HG03457 (cell line): Measurements from ENCODE around the gene RBM27.
"Not testable (repeated sequence)": the region's sequence is repeated elsewhere in the genome, so short reads cannot be mapped to it uniquely, and the experiment has no call there.

Experiments
- ATAC-seq: cut with Tn5 transposase; IDR thresholded peaks from one replicate; pipeline ENCODE4 v1.9.1; 2021; ENCODE audit warnings: moderate number of reproducible peaks; ENCODE audit not compliant: unreplicated experiment

Gene RBM27

DNA sequence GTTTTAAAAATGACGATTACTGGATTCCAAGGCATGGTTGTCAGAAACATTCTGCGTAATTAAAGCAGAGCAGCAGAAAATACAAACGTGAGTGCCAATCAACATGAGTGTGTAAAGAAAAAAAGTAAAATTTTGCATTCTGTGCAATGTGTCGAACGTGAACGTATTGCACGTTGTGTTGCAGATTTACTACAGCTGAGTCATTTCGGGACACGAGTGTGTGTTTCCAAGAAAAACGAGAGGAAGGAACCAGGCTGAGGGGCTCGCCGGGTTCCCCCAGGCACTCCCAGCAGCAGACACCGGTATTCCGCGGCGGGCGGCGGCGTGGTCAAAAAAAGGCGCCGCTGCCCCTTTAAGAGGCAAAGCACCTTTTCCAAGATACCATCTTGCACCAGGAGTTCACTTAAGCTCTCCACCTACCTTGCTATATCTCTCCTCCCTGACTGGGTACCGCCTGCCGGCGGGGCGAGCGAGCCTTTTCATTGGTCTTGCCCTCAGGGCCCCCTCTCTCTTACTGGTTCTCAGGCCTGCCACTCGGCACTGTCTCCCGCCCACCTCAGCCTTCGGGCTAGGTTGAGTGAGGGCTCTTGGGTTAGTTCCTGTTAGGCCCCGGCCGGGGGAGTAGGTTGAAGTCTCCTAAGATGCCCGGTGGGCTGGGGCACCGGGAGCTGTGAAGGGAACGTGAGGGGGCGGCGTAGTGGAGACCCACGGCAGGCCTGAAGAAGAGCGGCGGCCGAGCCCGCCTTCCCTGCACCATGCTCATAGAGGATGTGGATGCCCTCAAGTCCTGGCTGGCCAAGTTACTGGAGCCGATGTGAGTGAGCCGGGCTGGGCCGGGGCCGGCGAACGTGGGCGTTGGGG lies at the start of gene RBM27:
TSS of gene RBM27 (plus strand) at position 595 of the 861 bp plus-strand sequence. CDS start at position 756, 161 bp downstream.
- ATAC-seq: peak; percentile 100

DNA sequence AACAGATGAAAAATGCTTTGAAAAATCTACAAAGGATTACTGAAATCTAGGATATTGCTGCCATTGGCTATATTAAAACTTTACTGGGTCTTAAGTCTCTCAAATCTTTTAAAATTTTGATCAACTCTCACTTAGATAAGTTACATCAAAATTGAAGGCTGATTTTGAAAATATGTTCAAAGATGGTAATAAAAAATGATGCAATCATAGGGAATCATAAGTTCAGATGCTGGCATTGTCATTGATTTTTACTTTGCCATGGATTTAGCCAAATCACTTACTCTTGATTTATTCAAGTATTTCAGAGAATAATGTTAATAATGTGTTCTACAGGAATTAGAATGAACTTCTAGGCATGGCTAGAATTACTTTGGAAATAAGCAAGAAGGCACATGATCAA lies 45.1 kb upstream of the RBM27 start:
- no peak for ATAC-seq

DNA sequence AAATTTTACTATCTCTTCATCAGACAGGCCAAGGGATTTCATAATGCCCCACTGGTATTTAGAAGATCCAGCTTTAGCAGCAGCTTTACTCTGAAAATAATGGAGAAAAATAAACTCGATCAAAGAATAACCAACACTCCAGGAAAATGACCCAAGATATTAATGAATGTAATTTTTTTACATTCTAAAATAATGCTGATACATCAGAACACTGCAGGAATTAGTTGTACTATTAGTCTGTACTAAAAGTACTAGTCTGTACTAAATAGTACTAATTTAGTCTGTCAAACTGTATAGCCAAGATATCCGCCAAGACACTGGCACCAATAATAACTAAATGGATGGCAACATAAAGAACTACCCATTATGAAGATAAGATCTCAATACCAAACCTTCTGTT lies 39.0 kb upstream of the RBM27 start:
- no peak for ATAC-seq

DNA sequence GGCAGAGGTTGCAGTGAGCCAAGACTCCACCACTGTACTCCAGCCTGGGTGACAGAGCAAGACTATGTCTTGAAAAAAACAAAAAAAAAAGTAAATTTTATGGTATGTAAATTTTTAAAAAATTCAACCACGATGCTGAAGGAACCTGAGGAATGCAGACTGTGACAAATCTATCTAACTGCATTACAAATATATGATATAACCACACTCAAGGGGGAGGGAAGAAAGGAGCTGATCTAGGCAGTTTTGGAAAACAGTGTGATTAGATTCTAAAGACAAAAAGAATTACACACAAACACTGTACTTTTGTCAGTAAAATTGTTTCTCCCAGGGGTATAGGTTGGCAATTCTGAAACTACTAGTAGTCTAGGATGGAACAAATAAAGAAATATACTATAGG lies 37.9 kb upstream of the RBM27 start:
- no peak for ATAC-seq

DNA sequence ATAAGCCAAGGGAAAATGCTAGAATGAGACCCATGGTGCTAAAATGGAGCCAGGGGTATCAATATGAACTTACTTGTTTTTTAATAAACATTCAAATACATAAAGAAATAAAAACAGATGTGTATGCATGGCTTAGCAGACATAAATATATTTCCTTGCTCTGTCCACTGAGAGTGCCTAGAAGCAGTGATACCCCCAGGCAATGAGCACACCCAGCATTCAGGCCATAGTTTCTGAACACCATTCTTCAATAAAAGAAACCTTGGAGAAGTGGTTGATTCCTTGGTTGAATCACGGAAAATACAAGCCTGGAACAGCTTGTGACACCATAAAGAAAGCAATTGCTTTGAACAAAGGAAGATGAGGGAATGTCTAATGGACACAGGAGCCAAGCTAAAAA lies 37.5 kb upstream of the RBM27 start:
- no peak for ATAC-seq

- no peak for ATAC-seq
Measured at GRCh38 chr5:146169076-146169475, 34.3 kb upstream of the RBM27 start.

- ATAC-seq: peak; percentile 78
Measured at GRCh38 chr5:146173049-146173448, 30.4 kb upstream of the RBM27 start.

DNA sequence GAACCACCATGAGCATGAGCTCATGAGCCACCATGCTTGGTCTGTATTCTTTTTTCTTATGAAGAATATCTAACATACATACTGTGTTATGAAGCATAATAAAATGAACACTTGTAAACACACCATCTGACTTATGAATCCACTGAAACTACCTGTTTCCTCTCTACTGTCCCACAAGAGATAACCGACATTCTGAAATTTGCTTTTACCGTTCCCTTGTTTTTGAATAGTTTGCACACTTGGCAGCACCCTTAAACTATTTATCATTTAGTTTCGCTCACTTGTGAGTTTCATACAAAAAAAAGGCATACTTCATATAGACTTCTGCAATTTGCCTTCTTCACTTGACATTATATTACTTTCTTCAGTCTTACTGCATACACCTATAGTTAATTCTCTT lies 29.8 kb upstream of the RBM27 start:
- ATAC-seq: peak; percentile 89

DNA sequence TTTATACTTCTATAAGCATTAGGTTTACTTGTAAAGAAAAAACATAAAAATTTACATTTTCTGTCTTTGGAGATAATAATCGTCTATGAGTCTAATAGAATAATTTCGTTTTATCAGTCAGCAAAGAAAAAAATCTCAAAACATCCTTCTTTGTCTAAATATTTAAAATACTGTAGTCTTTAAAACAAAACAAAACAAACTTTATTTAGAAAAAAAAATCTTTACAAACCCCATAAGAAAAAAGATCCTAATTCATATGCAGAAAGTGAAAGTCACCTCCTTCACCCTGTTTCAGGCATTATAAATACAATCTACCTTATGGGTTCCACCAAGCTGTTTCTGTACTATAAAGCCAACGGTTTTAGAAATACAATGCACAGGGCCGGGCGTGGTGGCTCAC lies 26.6 kb upstream of the RBM27 start:
- ATAC-seq: no peak

- no peak for ATAC-seq
Measured at GRCh38 chr5:146179696-146180095, 23.7 kb upstream of the RBM27 start.

- ATAC-seq: not testable (repeated sequence)
Measured at GRCh38 chr5:146183403-146183802, 20.0 kb upstream of the RBM27 start.

DNA sequence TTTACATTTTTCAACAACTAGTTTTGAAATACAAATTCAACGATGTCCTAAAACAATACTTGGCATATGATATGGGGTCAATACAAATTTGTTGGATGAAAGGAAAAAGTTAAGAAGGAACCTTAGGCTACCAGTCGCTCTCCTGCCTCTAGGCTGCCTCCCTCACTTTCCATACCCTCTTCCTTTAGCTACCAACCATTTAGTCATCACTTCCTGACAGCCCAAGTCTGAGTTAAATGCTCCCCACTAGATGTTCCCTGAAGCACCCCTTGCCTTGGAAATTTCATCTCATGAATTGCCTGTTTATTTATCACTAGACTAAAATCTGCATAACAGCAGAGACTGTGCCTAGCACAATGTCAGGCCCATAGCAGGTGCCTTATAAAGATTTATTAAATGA lies 18.2 kb upstream of the RBM27 start:
- ATAC-seq: no peak

DNA sequence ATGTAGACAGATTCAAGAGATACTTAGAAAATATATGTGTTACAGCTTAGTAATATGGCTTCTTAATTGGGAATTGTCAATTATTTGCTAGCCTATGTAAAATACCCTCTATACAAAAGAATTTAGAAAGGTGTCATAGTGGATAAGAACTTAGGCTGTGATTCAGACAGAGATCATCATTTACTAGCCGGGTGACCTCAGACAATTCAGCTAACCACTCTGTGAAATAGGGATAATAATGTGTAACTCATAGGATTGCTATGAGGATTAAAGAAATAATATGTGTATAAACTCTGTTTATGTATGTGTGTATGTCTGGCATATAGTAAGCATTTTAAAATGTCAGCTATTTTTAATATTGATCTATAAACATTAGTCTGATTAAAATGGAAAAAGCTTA lies 15.0 kb upstream of the RBM27 start:
- ATAC-seq: no peak

GRCh38 chr5:146192571-146193043 lies 10.8 kb upstream of the RBM27 start:
- ATAC-seq: no peak

DNA sequence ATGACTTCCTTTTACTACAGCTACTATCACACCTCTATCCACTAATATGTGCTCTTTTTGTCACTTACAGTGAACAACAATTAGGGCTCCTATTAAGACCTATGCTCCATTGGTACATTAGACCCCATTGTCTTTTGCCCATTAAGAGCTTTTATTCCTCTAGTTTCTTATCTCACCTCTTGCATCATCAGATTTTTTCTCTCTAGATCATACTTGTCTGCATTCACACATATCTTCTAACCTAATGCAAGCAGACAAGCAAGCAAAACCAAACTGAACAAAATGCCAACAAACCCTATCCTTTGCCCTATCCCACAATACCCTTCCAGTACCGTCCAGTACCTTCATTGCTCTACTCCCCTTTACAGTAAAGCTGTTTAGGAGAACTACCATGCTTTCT lies 10.1 kb upstream of the RBM27 start:
- ATAC-seq: no peak

- not testable (repeated sequence) for ATAC-seq
Measured at GRCh38 chr5:146194997-146195396, 8.4 kb upstream of the RBM27 start.

GRCh38 chr5:146196459-146197048 lies 6.9 kb upstream of the RBM27 start:
- ATAC-seq: no peak

GRCh38 chr5:146199176-146199815 lies 4.1 kb upstream of the RBM27 start:
- ATAC-seq: no peak

DNA sequence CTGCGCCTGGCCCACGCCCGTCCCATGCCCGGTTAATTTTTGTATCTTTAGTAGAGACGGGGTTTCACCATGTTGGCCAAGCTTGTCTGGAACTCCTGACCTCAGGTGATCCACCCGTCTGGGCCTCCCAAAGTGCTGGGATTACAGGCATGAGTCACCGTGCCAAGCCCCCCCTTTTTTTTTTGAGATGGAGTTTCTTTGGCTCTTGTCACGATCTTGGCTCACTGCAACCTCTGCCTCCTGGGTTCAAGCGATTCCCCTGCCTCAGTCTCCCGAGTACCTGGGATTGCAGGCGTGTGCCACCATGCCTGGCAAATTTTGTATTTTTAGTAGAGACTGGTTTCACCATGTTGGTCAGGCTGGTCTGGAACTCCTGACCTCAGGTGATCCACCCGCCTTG lies 1.6 kb upstream of the RBM27 start:
- not testable (repeated sequence) for ATAC-seq

DNA sequence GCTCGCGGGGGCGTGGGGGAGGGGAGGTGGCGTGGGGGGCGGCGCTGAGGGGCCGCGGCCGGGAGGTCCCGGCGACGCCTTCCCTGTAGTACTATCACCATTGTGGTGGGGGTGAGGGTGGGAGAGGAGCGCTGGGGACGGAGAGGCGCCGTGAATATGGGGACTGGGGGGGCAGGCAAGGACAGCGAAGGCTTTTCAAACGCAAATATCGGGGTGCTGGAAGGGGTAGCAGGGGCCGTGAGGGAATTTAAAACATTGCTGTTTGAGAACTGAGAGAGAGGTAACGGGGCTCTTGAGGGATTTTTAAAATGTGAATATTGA lies 427 bp downstream of the RBM27 start:
- peak; percentile 6 for ATAC-seq

DNA sequence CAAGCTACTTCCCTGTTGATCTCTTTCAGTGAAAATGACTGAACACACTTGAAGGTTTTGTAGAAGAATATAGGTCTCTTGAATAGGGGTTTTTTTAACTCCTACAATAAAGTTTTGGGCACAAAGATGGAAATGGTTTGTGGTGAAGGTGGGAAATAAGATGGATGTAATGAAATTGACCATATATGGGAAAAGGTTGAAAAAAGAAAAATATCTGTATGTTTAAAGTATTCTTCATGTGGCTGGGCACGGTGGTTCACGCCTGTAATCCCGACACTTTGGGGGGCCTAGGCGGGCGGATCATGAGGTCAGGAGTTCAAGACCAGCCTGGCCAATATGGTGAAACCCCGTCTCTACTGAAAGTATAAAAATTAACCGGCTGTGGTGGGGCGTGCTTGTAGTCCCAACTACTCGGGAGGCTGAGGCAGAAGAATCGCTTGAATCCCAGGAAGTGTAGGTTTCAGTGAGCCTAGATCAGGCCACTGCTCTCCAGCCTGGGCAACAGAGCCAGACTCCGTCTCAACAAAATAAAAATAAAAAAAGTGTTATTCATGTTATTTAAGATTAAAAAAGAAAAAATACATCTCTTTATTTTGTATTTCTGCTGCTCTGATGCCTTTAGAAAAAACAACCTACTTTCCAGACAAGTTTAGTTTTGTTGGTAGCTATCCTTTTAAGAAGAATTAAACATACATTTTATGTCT lies 2.2 kb downstream of the RBM27 start:
- ATAC-seq: no peak
